PFSK-1 (cell line): ENCODE measurements around the gene DYRK2.

Experiments used
- FOXP2 ChIP-seq: optimal IDR thresholded peaks from 2 replicates; pipeline ENCODE3; 2011; ENCODE audit warnings: borderline replicate concordance, control low read depth, inconsistent platforms; ENCODE audit not compliant: insufficient read depth; ENCODE audit errors: extremely low read length, extremely low read depth
- POLR2AphosphoS5 ChIP-seq: IDR thresholded peaks from 2 replicates; pipeline ENCODE4 v1.6.1; 2012; ENCODE audit warnings: low read depth, mild to moderate bottlenecking, control low read depth, low read length, moderate library complexity
- SIN3A ChIP-seq: IDR thresholded peaks from 2 replicates; pipeline ENCODE4 v1.6.1; 2012; ENCODE audit warnings: mild to moderate bottlenecking, low read length, moderate library complexity, borderline replicate concordance; ENCODE audit not compliant: insufficient read depth
- TAF1 ChIP-seq: IDR thresholded peaks from 2 replicates; pipeline ENCODE4 v1.6.1; 2012; ENCODE audit warnings: low read length, control low read depth, borderline replicate concordance; ENCODE audit not compliant: insufficient read depth
- TF ChIP-seq, protein P1 (sequence below), 2 experiments: IDR thresholded peaks; 2 replicates each; pipeline versions ENCODE4 v1.6.1 to v1.8.0; 2011 to 2012; ENCODE audit warnings: low read depth in 2 of 2, low read length in 2 of 2, control low read depth in 1 of 2, inconsistent platforms in 1 of 2, mild to moderate bottlenecking in 1 of 2, moderate library complexity in 1 of 2; ENCODE audit not compliant: insufficient read depth in 1 of 2

DYRK2 gene

DNA sequence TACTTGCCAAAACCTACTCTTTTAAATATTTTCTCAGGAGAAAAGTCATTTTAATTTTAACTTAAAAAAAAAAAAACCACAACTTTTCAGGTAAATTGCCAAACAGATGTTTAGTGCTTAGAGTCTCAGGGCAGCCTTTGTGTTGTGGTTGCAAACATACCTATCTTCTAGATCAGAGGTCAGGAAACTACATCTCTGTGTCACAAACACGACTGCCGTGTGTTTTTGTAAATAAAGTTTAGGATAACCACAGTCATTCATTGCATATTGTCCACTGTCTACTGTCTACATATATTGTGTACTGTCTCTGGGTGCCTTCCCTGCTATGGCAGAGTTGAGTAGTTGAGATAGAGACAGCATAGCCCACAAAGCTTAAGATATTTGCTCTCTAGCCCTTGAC is 48.9 kb downstream of the DYRK2 start:
- TF ChIP-seq SIN3A (no peak), POLR2AphosphoS5 (no peak), FOXP2 (no peak), TAF1 (no peak)
- TF ChIP-seq, protein P1, sequence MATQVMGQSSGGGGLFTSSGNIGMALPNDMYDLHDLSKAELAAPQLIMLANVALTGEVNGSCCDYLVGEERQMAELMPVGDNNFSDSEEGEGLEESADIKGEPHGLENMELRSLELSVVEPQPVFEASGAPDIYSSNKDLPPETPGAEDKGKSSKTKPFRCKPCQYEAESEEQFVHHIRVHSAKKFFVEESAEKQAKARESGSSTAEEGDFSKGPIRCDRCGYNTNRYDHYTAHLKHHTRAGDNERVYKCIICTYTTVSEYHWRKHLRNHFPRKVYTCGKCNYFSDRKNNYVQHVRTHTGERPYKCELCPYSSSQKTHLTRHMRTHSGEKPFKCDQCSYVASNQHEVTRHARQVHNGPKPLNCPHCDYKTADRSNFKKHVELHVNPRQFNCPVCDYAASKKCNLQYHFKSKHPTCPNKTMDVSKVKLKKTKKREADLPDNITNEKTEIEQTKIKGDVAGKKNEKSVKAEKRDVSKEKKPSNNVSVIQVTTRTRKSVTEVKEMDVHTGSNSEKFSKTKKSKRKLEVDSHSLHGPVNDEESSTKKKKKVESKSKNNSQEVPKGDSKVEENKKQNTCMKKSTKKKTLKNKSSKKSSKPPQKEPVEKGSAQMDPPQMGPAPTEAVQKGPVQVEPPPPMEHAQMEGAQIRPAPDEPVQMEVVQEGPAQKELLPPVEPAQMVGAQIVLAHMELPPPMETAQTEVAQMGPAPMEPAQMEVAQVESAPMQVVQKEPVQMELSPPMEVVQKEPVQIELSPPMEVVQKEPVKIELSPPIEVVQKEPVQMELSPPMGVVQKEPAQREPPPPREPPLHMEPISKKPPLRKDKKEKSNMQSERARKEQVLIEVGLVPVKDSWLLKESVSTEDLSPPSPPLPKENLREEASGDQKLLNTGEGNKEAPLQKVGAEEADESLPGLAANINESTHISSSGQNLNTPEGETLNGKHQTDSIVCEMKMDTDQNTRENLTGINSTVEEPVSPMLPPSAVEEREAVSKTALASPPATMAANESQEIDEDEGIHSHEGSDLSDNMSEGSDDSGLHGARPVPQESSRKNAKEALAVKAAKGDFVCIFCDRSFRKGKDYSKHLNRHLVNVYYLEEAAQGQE (IDR thresholded peaks at IDR 0.05; ENCODE audit: insufficient read depth in 1 of 2, low read depth in 2 of 2, low read length in 2 of 2) = no peak

- TF ChIP-seq SIN3A (no peak), TAF1 (no peak), FOXP2 (no peak), POLR2AphosphoS5 (no peak)
- TF ChIP-seq, protein P1 (IDR thresholded peaks at IDR 0.05; ENCODE audit: insufficient read depth in 1 of 2, low read depth in 2 of 2, low read length in 2 of 2) = no peak
Measured at GRCh38 chr12:67697967-67698366, 49.4 kb downstream of the DYRK2 start.

GRCh38 chr12:67698672-67699581 is 50.4 kb downstream of the DYRK2 start:
- no peak for TF ChIP-seq POLR2AphosphoS5
- TF ChIP-seq TAF1 = no peak
- no peak for TF ChIP-seq SIN3A
- TF ChIP-seq, protein P1 (IDR thresholded peaks at IDR 0.05; ENCODE audit: insufficient read depth in 1 of 2, low read depth in 2 of 2, low read length in 2 of 2) = no peak
- no peak for TF ChIP-seq FOXP2

GRCh38 chr12:67701121-67701520 is 52.6 kb downstream of the DYRK2 start:
- TF ChIP-seq FOXP2 (no peak), SIN3A (no peak), TAF1 (no peak)
- TF ChIP-seq, protein P1 (IDR thresholded peaks at IDR 0.05; ENCODE audit: insufficient read depth in 1 of 2, low read depth in 2 of 2, low read length in 2 of 2) = no peak

- TF ChIP-seq, protein P1 (IDR thresholded peaks at IDR 0.05; ENCODE audit: insufficient read depth in 1 of 2, low read depth in 2 of 2, low read length in 2 of 2) = no peak
- 0 out of 2 replicates have a peak, but pooled peaks have one; percentile 19 for TF ChIP-seq TAF1
Measured at GRCh38 chr12:67702136-67702535, 53.6 kb downstream of the DYRK2 start.
